OCI-LY1 (cell line): Measurements from ENCODE around the gene SH3PXD2A.

ENCODE experiments used
- CTCF ChIP-seq: fragments of 200-600 bp; sonication (generic), shearing (Covaris generic); IDR thresholded peaks from 2 replicates; pipeline ENCODE4 v1.5.1; 2017; ENCODE audit warnings: mild to moderate bottlenecking, antibody characterized with exemption, low read length, moderate library complexity, mixed read lengths
- EZH2 ChIP-seq: fragments of 200-600 bp; sonication (generic), shearing (Covaris generic); IDR thresholded peaks from 2 replicates; pipeline ENCODE4 v1.8.0; 2017; ENCODE audit warnings: borderline replicate concordance, mixed run types, mild to moderate bottlenecking, antibody characterized with exemption, low read length, moderate library complexity, mixed read lengths

DNA sequence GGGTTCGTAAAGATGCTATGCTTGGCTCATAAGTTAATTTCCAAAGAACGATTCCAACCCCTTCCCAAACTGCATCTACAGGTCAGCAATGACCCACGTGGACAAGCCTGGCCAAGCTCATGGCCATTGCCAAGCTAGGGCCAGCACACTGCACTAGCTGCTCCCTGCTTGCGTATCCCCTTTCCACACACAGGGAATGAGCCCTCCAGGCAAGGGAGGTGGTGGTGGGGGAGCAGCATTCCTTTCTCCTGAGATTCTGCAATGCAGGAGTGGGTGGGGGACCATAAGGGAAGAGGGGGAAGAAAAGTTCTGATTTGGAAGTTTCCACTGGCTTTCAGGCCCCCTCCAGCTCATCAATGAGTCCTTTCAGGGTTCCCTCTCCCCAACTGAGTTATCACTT is 56.0 kb downstream of the SH3PXD2A start:
- TF ChIP-seq EZH2 (no peak), CTCF (no peak)
